ENCODE results near the gene FHL1.
"Not testable (repeated sequence)": the region's sequence is repeated elsewhere in the genome, so short reads cannot be mapped to it uniquely, and the experiment has no call there.

The FHL1 gene

DNA sequence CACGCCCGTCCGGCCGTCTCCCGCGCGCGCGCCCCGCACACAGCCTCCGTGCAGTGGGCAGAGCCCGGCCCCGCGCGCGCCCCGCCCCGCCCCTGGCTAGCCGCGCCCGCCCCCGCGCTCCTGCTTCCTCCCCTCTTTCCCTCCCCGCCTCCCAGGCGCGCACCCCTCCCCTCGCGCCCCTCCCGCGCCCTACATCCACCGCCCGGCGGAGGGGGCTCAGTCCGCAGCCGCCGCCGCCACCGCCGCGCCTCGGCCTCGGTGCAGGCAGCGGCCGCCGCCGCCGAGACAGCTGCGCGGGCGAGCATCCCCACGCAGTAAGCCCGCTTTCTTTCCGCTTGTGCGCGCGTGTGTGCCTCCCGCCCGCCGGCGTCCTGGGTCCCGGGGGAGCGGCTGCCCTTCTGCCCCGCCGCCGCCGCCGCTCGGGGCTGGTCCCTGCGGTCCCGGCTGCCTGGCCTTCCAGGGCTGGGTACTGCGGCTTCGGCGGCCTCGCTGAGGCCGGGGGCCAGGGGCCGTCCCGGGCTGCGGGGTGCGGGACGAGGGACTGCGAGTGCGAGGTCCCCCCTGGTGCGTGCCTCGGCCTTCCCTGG, at the start of gene FHL1:
FHL1 (plus strand) TSS at position 219 of the 587 bp plus-strand sequence.
- DNase-seq (ENCODE audit: low read depth) = no peak

GRCh38 chrX:136097871-136098805, 49.2 kb upstream of the FHL1 start:
- DNase-seq (ENCODE audit: low read depth) = no peak

DNA sequence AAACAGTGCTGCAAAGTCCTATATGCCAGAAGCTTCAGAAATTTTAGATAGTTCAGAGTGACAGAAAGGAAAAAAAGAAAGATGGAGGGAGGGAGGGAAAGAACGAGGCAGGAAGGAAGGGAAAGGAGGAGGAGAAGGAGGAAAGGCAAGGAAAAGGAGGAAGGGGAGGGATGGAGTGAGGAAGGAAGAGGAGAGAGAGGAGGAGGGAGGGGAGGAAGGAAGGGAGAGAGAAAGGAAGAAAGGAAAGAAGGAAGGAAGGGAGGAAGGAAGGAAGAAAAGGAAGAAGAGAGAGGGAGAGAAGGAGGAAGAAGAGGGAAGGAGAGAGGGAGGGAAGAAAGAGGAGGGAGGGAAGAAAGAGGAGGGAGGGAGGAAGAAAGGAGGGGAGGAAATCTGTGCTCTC, 42.4 kb upstream of the FHL1 start:
- no peak for DNase-seq (ENCODE audit: low read depth)

DNA sequence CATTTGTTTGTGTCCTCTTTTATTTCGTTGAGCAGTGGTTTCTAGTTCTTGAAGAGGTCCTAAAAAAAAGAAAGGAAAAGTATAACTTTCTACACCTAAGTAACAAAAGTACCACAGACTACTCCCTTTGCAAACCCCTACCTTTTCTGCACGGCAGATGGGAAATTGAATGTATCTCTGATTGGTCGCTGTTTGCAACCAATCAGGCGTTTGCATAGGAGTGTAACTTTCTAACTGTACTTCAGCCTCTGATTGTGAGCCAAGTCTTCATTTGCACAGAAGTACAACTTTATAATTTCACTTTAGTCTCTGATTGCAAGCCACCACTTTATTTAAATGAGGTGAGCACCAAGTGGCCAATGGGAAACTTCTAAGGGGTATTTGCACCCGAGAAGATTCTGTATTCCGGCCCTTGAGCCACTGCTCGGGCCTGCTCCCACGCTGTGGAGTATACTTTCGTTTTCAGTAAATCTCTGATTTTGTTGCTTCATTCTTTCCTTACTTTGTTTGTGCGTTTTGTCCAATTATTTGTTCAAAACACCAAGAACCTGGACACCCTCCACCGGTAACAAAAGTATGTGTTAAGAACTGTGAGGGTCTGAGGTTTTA, 40.3 kb upstream of the FHL1 start:
- no peak for DNase-seq (ENCODE audit: low read depth)

DNA sequence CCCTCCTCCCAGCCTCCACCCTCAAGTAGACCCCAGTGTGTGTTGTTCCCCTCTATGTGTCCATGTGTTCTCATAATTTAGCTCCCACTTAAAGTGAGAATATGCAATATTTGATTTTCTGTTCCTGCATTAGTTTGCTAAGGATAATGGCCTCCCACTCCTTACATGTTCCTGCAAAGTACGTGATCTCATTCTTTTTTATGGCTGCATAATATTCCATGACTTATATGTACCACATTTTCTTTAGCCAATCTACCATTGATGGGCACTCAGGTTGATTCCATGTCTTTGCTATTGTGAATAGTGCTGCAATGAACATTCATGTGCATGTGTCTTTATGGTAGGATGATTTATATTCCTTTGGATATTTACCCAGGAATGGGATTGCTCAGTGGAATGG, 38.4 kb upstream of the FHL1 start:
- not testable (repeated sequence) for DNase-seq (ENCODE audit: low read depth)

DNA sequence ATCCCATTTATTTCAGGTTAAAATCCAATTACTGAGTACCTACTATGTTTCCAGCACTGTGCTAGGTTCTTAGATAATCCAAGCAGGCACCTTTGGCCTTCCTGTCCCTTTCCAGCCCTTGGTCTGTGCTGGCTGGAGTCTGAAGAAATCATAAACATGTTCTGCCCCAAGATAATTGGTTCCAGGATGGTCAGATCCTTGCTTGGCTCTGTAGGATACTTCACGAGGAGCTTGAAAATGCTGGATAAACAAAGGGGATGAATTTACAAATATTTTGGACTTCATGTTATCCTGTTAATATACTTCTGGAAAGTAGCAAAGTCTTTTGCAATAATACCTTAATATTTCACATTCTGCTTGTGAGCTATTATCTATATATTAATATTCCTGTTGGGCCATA, 35.0 kb upstream of the FHL1 start:
- DNase-seq (ENCODE audit: low read depth) = no peak

GRCh38 chrX:136112778-136113177, 34.6 kb upstream of the FHL1 start:
- no peak for DNase-seq (ENCODE audit: low read depth)

DNA sequence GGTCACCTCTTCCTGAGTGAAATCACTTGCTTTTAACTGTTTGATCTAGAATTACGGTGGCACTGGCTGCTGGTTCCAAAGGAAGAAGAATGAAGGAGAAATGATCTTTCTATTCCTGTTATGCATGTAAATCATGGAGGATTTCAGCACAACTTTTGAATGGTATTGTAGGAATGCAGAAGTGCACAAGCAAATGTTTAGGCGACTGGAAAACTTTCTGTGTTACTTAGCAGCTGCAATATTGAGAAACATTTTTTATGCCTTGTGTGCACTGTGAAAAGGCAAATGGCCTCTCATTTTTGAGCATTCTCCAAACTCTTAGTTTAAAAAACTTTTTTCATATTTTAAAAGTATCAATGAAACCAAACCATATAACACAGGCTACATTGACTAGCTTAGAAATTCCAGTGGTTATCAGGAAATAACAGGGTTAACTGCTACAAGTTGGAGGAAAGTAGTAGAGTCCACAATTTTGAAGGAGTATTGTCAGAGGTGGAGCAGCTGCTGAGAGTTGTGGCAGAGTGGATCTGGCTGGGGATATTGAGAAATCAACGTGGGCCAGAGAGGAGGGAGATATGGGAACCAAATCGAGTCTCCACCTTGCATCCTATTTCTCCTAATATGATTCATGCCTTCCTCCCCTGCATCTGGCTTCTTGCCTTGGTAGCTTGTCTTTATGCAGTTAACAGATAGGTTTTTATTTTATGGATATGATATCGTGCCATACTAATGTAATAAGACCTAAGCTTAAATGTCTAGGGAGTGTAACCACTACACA, 32.0 kb upstream of the FHL1 start:
- DNase-seq (ENCODE audit: low read depth) = no peak

- DNase-seq (ENCODE audit: low read depth) = no peak
These were observed 31.4 kb upstream of the FHL1 start for GRCh38 chrX:136115904-136116297.

DNA sequence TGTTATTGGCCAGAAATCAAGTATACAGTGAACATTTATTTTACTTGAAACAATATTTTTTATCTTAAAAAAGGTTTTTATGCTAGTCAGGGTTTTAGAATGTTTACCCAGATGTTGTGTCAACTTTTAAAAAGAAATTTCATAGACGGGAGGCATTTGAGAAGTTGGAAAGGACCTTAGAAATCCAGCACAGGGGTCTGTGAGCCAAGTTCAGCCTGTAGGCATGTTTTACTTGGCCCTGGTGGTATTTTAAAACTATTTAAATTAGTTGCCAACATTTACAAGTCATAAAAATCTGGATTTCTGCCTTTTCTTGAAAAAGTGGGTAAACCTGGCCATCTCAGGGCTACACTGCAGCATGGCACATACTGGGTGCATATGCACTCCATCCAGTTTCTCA, 25.5 kb upstream of the FHL1 start:
- no peak for DNase-seq (ENCODE audit: low read depth)

- no peak for DNase-seq (ENCODE audit: low read depth)
These were observed 25.1 kb upstream of the FHL1 start for GRCh38 chrX:136122207-136122606.

GRCh38 chrX:136125106-136125505, 22.2 kb upstream of the FHL1 start:
- DNase-seq (ENCODE audit: low read depth) = no peak

GRCh38 chrX:136126371-136126770, 21.0 kb upstream of the FHL1 start:
- no peak for DNase-seq (ENCODE audit: low read depth)

GRCh38 chrX:136126872-136127406, 20.4 kb upstream of the FHL1 start:
- DNase-seq (ENCODE audit: low read depth) = no peak

DNA sequence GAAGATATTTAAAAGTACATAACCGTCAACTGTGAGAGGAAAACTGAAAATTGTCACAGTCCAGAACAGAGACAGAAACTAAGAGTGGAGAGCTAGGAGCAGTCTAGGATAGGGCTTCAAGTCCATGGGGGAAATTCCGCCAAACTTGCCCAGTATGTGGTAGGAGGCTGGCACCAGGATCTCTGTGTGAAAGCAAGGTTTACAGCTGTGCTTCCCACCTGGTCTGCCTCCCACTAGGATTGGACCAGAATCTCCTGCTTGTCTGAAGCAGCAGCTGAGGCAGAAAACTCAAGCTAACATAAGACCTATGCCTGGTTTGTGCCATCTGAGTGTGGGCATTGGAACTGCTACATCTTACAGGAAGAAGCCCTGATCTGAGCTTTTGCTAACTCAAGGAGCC, 18.6 kb upstream of the FHL1 start:
- DNase-seq (ENCODE audit: low read depth) = no peak

- no peak for DNase-seq (ENCODE audit: low read depth)
These were observed 16.2 kb upstream of the FHL1 start for GRCh38 chrX:136130931-136131833.

GRCh38 chrX:136138939-136139338, 8.4 kb upstream of the FHL1 start:
- DNase-seq (ENCODE audit: low read depth) = no peak

- DNase-seq (ENCODE audit: low read depth) = no peak
These were observed 5.8 kb upstream of the FHL1 start for GRCh38 chrX:136141569-136141968.

DNA sequence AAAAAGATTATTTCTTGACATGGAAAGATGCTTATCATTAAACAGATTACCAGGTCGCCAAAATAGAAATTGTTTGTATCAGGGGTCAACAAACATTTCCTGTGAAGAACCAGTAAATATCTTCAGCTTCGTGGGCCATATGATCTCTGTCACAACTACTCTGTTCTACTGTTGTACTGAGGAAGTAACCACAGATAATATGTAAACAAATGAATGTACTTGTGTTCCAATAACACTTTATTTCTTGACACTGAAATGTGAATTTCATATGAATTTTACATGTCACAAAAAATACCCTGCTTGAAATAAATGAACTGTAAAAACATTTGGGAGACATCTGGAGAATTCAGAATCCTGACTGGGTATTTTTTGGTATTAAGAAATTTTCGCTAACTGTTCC, 4.7 kb upstream of the FHL1 start:
- DNase-seq (ENCODE audit: low read depth) = no peak

DNA sequence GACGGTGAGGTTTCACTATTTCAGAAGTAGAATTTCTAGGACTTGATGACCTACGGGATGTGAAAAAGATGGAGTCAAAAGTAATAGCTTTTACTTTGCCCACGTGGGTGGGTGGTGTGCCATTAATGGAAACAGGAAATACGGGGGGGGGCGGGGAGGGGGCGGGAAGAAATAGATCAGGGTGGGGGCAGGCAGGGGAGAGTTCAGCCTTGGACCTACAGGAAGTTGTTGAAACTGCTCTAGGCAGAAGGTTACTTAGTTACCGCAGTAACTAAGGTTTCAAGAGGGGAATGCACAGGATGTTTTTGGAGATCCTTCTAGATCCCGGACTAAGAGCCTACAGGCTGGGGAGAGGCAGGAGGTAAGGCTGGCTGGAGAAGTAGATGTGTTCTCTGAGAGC, 3.6 kb upstream of the FHL1 start:
- no peak for DNase-seq (ENCODE audit: low read depth)
